Activated naive CD4-positive, alpha-beta T cell (primary cell): ENCODE results near the gene TM6SF1.
"Not testable (repeated sequence)": the region's sequence is repeated elsewhere in the genome, so short reads cannot be mapped to it uniquely, and the experiment has no call there.

Source experiments
- DNase-seq, 4 experiments: peaks; one replicate each; lab custom pipeline; 2025; lab: John Stamatoyannopoulos, UW

TM6SF1 gene

DNA sequence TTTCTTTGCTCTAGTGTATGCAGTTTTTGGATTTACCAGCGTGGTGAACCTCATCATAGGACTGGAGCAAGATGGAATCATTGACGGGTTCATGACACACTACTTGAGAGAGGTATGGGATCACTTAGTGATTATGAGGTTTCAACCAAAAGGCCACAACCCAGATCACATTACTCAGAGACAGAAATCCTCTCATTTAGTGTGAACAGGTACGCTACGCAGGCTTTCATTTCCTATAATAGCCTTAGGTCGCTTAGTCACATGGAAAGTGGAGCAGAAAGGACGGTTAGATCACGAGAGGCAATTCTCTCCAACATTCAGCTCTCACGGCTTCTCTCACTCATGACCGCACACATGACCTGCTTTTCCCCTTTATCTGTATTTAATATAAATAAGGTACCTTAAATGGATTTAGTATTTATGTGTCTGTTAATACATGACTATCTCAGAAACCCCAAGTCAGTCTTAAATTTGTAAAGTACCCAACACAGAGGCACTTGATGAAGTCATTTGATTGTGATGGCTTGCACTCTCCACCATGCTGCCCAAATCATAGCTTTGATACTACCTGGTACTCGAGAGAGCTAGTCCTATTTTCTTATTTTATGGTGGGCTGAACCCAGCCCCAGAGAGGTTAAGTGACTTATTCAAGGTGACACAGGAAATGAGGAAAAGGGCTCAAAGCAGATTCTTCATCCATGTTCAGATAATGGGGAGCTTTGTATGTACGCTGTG lies 8.6 kb downstream of the TM6SF1 start:
- DNase-seq, result no peak

- DNase-seq, result no peak
These were observed 10.9 kb downstream of the TM6SF1 start for GRCh38 chr15:83118291-83118827.

GRCh38 chr15:83118968-83119367 lies 11.5 kb downstream of the TM6SF1 start:
- DNase-seq, result no peak

- no peak for DNase-seq
These were observed 12.6 kb downstream of the TM6SF1 start for GRCh38 chr15:83119968-83120581.

- no peak for DNase-seq
These were observed 16.1 kb downstream of the TM6SF1 start for GRCh38 chr15:83123529-83123928.

- no peak for DNase-seq
These were observed 20.2 kb downstream of the TM6SF1 start for GRCh38 chr15:83127547-83128150.

GRCh38 chr15:83129791-83130190 lies 22.3 kb downstream of the TM6SF1 start:
- DNase-seq, result no peak

DNA sequence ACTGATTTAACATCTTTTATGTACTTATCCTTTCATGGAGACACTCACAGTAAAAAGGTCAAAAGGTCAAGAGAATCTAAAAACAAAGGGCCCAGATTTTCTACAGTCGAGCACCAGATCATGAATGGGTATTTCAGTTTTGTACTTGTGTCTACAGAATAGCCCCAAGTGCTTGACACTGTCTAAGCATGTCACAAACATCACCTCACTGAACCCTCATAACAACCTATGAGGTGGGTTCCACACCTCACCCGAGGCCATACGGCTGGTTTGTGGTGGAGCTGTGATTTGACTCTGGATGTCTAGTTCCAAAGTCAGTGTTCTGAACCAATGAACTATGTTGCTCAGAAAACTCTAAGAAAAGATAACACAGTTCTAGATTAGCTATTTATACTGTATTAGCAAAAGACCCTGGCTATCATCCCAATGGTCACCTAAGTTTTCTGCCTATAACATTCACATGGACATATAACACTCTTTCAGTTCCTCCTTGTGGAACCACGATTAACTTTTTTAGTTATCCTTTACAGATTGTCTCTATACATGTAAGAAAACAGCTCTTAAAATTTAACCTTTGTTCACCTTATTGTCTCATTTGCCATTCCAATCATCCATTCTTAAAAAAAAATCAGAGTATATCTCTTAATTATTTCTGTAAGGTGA lies 25.5 kb downstream of the TM6SF1 start:
- no peak for DNase-seq

GRCh38 chr15:83142151-83142550 lies 34.7 kb downstream of the TM6SF1 start:
- not testable (repeated sequence) for DNase-seq

GRCh38 chr15:83144771-83145170 lies 37.3 kb downstream of the TM6SF1 start:
- DNase-seq, result no peak

DNA sequence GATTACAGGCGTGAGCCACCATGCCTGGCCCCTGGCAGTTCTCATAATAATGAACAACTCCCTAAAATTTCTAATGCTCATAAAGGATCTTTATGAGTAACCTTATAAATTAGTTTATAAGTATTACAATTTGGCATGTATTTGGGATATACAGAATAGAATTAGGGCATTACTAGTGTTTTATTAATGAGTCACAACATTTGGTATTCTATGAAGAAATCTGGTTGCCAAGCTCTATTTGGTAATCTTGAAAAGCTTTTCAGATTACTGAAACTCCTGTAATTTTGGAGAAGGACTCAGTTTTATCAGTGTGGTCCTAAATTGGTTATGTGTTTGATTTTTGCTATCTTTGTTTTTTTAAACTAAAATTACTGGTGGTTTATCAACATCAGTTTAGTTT lies 45.8 kb downstream of the TM6SF1 start:
- no peak for DNase-seq

GRCh38 chr15:83155942-83156341 lies 48.5 kb downstream of the TM6SF1 start:
- no peak for DNase-seq

DNA sequence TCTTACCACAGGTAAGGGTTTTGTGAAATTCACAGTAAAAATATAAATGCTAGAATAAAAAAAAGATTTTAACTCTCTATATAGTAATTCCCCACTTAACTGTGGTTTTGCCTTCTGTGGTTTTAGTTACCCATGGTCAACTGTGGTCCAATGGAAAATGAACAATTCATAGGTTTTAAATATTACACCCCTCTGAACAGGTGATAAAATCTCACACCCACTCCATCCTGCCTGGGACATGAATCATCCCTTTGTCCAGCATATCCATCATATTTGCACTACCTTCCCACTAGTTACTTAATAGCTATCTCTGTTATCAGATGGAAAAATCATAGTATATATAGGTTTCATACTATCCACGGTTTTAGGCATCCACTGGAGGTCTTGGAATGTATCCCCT lies 50.9 kb downstream of the TM6SF1 start:
- DNase-seq, result no peak

GRCh38 chr15:83160741-83161140 lies 53.3 kb downstream of the TM6SF1 start:
- DNase-seq, result no peak

GRCh38 chr15:83163032-83163431 lies 55.6 kb downstream of the TM6SF1 start:
- DNase-seq, result no peak

DNA sequence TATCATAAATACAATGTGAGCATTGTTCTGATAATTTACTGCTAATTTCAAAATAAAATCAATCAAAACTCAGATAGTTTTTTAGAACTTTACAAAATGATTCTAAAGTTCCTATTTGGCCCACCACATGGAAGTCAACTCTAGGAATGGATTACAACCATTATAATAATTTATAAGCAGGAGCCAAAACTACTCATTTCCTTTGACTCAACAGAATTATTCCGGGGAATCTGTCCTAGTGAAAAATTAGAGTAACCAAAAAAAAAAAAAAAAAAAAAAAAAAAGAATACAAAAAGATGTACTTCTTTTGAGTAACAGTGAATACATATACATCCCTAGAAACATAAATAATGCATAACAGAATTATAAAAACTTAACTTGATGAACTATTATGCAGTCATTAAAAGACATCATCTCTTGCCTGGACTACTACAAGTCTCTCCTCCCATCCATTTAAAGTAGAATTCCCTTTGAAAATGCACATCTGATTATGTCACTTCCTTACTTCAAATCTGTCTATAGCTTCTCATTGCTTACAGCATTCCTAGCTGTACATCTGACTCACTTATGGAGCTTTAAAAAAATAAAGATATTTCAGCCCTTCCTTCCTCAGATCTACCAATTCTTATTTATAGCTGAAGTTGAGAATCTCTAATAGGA lies 56.8 kb downstream of the TM6SF1 start:
- no peak for DNase-seq

DNA sequence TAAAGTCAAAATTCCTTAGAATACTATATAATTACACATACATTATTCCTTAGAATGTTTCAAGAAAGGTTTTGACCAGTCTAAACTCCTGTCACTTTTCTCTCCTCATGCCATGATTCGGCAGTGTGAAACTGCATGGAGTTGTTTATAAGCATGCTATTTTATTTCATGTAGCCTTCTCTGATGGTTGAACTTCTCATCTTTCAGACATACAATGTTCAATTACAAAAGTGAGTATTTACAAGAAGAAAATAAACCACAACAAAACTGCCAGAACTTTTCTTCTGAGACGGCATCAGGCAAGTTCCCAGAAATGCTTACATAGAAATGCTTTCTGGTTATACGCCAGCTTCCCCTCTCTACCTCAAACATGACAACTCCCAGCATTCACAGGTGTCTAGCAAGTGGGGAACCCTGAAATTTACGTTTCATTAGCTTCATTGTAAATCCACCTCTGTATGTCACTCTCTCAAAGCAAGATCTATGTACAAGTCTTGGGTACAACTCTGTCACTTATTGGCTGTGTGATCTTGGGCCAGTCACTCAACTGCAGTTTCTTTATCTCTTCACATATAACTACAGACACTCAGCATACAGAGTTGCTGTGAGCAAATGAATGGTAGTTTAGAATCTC lies 57.4 kb downstream of the TM6SF1 start:
- no peak for DNase-seq

- DNase-seq, result no peak
These were observed 58.8 kb downstream of the TM6SF1 start for GRCh38 chr15:83166218-83166617.

DNA sequence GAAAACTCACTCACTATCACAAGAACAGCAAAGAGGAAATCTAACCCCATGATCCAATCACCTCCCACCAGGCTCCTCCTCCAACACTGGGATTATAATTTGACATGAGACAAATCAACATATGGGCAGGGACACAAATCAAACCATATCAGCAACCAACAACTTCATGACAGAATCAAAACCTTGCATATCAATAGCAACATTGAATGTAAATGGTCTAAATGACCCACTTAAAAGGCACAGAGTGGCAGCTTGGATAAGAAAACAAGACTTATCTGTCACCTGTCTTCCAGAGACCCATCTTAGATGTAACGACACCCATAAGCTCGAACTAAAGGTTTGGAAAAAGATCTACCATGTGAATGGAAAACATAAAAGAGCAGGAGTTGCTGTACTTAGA lies 59.4 kb downstream of the TM6SF1 start:
- DNase-seq, result no peak

DNA sequence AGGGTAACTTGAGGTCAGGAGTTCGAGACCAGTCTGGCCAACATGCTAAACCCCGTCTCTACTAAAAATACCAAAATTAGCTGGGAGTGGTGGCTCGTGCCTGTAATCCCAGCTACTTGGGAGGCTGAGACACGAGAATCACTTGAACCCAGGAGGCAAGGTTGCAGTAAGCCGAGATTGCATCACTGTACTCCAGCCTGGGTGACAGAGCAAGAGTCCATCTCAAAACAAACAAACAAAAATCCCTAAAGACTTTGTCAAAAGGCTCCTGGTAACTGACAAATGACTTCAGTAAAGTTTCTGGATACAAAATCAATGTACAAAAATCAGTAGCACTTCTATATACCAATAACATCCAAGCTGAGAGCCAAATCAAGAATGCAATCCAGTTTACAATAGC lies 62.1 kb downstream of the TM6SF1 start:
- not testable (repeated sequence) for DNase-seq

DNA sequence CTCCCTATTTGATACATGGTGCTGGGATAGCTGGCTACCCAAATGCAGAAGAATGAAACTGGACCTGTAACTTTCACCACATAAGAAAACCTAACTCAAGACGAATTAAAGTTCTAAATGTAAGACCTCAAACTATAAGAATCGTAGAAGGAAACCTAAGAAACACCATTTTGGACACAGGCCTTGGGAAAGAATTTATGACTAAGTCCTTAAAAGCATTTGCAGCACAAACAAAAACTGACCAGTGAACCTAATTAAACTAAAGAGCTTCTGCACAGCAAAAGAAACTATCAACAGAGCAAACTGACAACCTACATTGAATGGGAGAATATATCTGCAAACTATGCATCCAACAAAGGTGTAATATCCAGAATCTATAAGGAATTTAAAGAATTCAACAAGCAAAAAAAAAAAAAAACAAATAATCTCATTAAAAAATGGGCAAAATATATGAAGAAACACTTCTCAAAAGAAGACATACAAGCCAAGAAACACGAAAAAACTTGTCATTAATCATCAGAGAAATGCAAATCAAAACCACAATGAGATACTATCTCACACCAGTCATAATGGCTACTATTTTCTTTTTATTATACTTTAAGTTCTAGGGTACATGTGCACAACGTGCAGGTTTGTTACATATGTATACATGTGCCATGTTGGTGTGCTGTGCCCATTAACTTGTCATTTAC lies 63.2 kb downstream of the TM6SF1 start:
- no peak for DNase-seq
